OCI-LY3 (cell line): ENCODE data around the gene MED12L.

Experiments
- H2AFZ ChIP-seq: fragments of 200-600, 300-600 bp; shearing (Covaris generic); 2 replicates; pipeline ENCODE4 v1.6.0; 2014; ENCODE audit warnings: antibody characterized with exemption, low read depth, low read length
- H3K27ac ChIP-seq: fragments of 200-600, 300-600 bp; sonication (generic); 2 replicates; pipeline ENCODE4 v1.5.1; 2014; ENCODE audit warnings: mild to moderate bottlenecking, low read length, moderate library complexity, mixed read lengths
- H3K27me3 ChIP-seq: fragments of 200-600, 300-600 bp; sonication (generic); 2 replicates; pipeline ENCODE4 v1.6.1; 2014; ENCODE audit warnings: low read depth, low read length, mixed read lengths
- H3K36me3 ChIP-seq: fragments of 200-600, 300-600 bp; sonication (generic); replicated peaks from 2 replicates; pipeline ENCODE3; 2014; ENCODE audit warnings: low read depth, low read length, mixed read lengths
- H3K4me1 ChIP-seq: fragments of 300-600, 200-600 bp; sonication (generic); 2 replicates; pipeline ENCODE4 v1.6.1; 2014; ENCODE audit warnings: low read length, mixed read lengths
- H3K4me2 ChIP-seq: fragments of 200-600, 300-600 bp; sonication (generic); 2 replicates; pipeline ENCODE4 v1.6.1; 2014; ENCODE audit warnings: low read length, mixed read lengths
- H3K4me3 ChIP-seq: fragments of 300-600, 200-600 bp; sonication (generic); 2 replicates; pipeline ENCODE4 v1.5.1; 2014; ENCODE audit warnings: antibody characterized with exemption, mild to moderate bottlenecking, low read length, moderate library complexity
- H3K79me2 ChIP-seq: fragments of 300-600, 200-600 bp; shearing (Covaris generic); 2 replicates; pipeline ENCODE4 v1.6.1; 2014; ENCODE audit warnings: mild to moderate bottlenecking, low read length, mixed read lengths
- H3K9ac ChIP-seq: fragments of 300-600, 200-600 bp; shearing (Covaris generic); 2 replicates; pipeline ENCODE4 v1.6.0; 2014; ENCODE audit warnings: mild to moderate bottlenecking, low read length, moderate library complexity
- H3K9me3 ChIP-seq: fragments of 200-600, 300-600 bp; shearing (Covaris generic); 2 replicates; pipeline ENCODE4 v1.6.1; 2014; ENCODE audit warnings: low read length, mixed read lengths; ENCODE audit not compliant: insufficient read depth
- H4K20me1 ChIP-seq: fragments of 200-600, 300-600 bp; sonication (generic); 2 replicates; pipeline ENCODE4 v1.6.1; 2016; ENCODE audit warnings: low read length, mixed read lengths; ENCODE audit not compliant: insufficient read depth
- EZH2phosphoT487 ChIP-seq: fragments of 200-600 bp; shearing (Covaris generic); IDR thresholded peaks from 2 replicates; pipeline ENCODE4 v1.6.1; 2018; ENCODE audit warnings: antibody characterized with exemption, mixed run types, low read depth
- TF ChIP-seq, protein P1 (sequence below): fragments of 200-600, 300-600 bp; sonication (generic); IDR thresholded peaks from 2 replicates; pipeline ENCODE4 v1.5.1; 2014; ENCODE audit warnings: antibody characterized with exemption, low read length, low read depth

The MED12L gene

DNA sequence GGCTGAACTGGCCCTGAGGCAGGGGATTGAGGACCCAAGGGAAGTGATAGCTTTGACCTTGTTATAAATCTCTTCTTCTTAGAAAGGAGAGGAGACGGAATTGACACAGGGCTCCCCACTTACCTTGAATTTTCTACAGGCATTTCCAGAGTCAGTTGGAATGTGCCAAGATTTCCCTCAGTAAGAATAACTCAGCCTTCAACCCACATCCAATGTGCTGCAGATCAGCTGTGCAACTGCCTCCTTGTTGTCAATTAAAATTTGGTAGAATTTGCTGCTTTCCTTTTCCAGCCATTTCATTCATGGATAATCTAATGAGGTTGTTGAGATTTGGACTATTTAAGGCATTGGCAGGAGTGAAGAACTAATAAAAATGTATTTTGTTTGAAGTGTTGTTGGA is 14.6 kb downstream of the MED12L start:
- Histone ChIP-seq H3K4me3 (no peak overlapping the region), H2AFZ (no peak overlapping the region), H3K4me2 (no peak overlapping the region), H4K20me1 (peaks cover 3% of the 10 kb centered on the region; the same call in 1 of the 2 replicates), H3K36me3 (peaks cover 8% of the 10 kb centered on the region), H3K4me1 (peaks cover 3% of the 10 kb centered on the region; the same call in 1 of the 2 replicates), H3K27me3 (peaks cover 1% of the 10 kb centered on the region; the same call in 1 of the 2 replicates), H3K9ac (no peak overlapping the region), H3K27ac (no peak overlapping the region), H3K9me3 (peaks cover 5% of the 10 kb centered on the region; the same call in 1 of the 2 replicates), H3K79me2 (peaks cover 3% of the 10 kb centered on the region)
- TF ChIP-seq, protein P1, sequence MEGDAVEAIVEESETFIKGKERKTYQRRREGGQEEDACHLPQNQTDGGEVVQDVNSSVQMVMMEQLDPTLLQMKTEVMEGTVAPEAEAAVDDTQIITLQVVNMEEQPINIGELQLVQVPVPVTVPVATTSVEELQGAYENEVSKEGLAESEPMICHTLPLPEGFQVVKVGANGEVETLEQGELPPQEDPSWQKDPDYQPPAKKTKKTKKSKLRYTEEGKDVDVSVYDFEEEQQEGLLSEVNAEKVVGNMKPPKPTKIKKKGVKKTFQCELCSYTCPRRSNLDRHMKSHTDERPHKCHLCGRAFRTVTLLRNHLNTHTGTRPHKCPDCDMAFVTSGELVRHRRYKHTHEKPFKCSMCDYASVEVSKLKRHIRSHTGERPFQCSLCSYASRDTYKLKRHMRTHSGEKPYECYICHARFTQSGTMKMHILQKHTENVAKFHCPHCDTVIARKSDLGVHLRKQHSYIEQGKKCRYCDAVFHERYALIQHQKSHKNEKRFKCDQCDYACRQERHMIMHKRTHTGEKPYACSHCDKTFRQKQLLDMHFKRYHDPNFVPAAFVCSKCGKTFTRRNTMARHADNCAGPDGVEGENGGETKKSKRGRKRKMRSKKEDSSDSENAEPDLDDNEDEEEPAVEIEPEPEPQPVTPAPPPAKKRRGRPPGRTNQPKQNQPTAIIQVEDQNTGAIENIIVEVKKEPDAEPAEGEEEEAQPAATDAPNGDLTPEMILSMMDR, result no peak
- no peak for TF ChIP-seq EZH2phosphoT487

- Histone ChIP-seq H3K9me3 (peaks cover 5% of the 10 kb centered on the region; the same call in 1 of the 2 replicates), H2AFZ (no peak overlapping the region), H3K79me2 (peaks cover 3% of the 10 kb centered on the region), H3K9ac (no peak overlapping the region), H3K4me2 (no peak overlapping the region), H3K4me1 (peaks cover 3% of the 10 kb centered on the region; the same call in 1 of the 2 replicates), H3K36me3 (peaks cover 8% of the 10 kb centered on the region), H3K4me3 (no peak overlapping the region), H4K20me1 (peaks cover 3% of the 10 kb centered on the region; the same call in 1 of the 2 replicates), H3K27me3 (peaks cover 5% of the 10 kb centered on the region; the same call in 1 of the 2 replicates), H3K27ac (no peak overlapping the region)
- TF ChIP-seq, protein P1, result no peak
- no peak for TF ChIP-seq EZH2phosphoT487
These were observed 16.0 kb downstream of the MED12L start for GRCh38 chr3:151101270-151101969.

DNA sequence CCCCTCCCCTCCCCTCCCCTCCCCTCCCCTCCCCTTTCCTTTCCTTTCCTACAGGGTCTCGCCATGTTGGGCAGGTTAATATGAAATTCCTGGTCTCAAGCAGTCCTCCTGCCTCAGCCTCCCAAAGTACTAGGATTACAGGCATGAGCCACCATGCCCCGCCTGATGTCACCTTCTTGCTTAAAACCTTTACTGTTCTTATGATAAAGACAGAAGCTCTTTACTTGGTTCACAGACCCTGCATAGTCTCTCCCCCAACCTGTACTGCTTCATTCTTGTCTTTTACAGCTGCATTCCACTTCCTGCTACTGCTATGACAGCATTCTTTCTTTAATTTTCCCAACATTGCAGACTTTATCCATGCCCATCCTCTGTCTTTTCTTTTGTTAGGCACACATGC is 20.8 kb downstream of the MED12L start:
- Histone ChIP-seq H3K9me3 (no peaks in the 10 kb centered on the region), H4K20me1 (peaks cover 3% of the 10 kb centered on the region; the same call in 1 of the 2 replicates), H3K27me3 (peaks cover 5% of the 10 kb centered on the region; the same call in 1 of the 2 replicates), H3K79me2 (peaks cover under 1% of the 10 kb centered on the region), H3K9ac (no peak overlapping the region), H3K4me1 (no peaks in the 10 kb centered on the region), H3K4me2 (no peak overlapping the region), H3K4me3 (no peak overlapping the region), H3K27ac (no peak overlapping the region), H3K36me3 (no peaks in the 10 kb centered on the region), H2AFZ (no peak overlapping the region)
- TF ChIP-seq EZH2phosphoT487, result no peak
- TF ChIP-seq, protein P1, result no peak

DNA sequence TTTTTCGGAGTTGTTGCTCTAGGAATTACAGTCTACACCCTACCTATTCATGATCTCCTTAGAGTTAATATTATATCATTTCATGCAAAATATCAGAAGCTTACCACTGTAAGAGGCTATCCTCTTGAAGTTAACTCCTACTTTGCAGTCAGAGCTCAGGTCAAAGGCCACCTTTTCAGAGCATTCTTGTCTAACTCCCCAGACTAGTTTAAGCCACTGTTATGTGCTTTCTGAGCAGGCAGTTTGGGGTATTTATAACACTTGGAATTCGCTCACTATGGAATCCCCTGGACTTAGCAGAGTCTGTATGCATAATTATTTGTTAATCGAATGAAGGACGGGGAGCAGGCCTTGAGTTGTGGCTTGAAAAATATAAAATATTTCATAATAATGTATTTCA is 21.7 kb downstream of the MED12L start:
- TF ChIP-seq, protein P1, result no peak
- TF ChIP-seq EZH2phosphoT487, result no peak
- H3K27ac ChIP-seq, result no peak overlapping the region
- H4K20me1 ChIP-seq, result peaks cover 3% of the 10 kb centered on the region; the same call in 1 of the 2 replicates
- no peaks in the 10 kb centered on the region for H3K36me3 ChIP-seq
- H3K4me1 ChIP-seq, result no peaks in the 10 kb centered on the region
- no peak overlapping the region for H2AFZ ChIP-seq
- H3K9ac ChIP-seq, result no peak overlapping the region
- no peak overlapping the region for H3K4me3 ChIP-seq
- H3K27me3 ChIP-seq, result peaks cover 5% of the 10 kb centered on the region; the same call in 1 of the 2 replicates
- no peak overlapping the region for H3K4me2 ChIP-seq
- no peaks in the 10 kb centered on the region for H3K79me2 ChIP-seq
- no peaks in the 10 kb centered on the region for H3K9me3 ChIP-seq
